Measurements from ENCODE around the gene ZNF136. TPM values are rescaled to one million over a fixed set of nuclear protein-coding genes. Genes with fewer than 3 reads are reported as not detected.

ZNF136 gene
- total and polyA plus RNA-seq, 9 of the 15 experiments (the other 6 are each of a cell fraction or from before 2014, with no cell fraction given) = 1.0 to 5.3 (median 3.1) TPM

GRCh38 chr19:12162882-12163806 lies at the start of gene ZNF136 (continued):
- TF ChIP-seq BCLAF1 (IDR thresholded peaks at IDR 0.05; ENCODE audit: borderline replicate concordance in 1 of 2, control insufficient read depth in 1 of 2, low read depth in 2 of 2, low read length in 1 of 2) (no peak), NFRKB (IDR thresholded peaks at IDR 0.05; ENCODE audit: low read depth) (no peak), TAF1 (IDR thresholded peaks at IDR 0.05; ENCODE audit: control insufficient read depth, extremely low read depth, insufficient read depth, low read length, severe bottlenecking) (peak; percentile 57), ZBTB1 (CRISPR knock-in tag; IDR thresholded peaks at IDR 0.05; ENCODE audit: borderline replicate concordance, low read depth) (no peak), CTBP1 (IDR thresholded peaks at IDR 0.05; ENCODE audit: borderline replicate concordance) (0 out of 2 replicates have a peak, but pooled peaks have one; percentile 35), FOS (IDR thresholded peaks at IDR 0.05; ENCODE audit: extremely low read depth, insufficient read length) (peak; percentile 20)
- TF ChIP-seq, protein P1, sequence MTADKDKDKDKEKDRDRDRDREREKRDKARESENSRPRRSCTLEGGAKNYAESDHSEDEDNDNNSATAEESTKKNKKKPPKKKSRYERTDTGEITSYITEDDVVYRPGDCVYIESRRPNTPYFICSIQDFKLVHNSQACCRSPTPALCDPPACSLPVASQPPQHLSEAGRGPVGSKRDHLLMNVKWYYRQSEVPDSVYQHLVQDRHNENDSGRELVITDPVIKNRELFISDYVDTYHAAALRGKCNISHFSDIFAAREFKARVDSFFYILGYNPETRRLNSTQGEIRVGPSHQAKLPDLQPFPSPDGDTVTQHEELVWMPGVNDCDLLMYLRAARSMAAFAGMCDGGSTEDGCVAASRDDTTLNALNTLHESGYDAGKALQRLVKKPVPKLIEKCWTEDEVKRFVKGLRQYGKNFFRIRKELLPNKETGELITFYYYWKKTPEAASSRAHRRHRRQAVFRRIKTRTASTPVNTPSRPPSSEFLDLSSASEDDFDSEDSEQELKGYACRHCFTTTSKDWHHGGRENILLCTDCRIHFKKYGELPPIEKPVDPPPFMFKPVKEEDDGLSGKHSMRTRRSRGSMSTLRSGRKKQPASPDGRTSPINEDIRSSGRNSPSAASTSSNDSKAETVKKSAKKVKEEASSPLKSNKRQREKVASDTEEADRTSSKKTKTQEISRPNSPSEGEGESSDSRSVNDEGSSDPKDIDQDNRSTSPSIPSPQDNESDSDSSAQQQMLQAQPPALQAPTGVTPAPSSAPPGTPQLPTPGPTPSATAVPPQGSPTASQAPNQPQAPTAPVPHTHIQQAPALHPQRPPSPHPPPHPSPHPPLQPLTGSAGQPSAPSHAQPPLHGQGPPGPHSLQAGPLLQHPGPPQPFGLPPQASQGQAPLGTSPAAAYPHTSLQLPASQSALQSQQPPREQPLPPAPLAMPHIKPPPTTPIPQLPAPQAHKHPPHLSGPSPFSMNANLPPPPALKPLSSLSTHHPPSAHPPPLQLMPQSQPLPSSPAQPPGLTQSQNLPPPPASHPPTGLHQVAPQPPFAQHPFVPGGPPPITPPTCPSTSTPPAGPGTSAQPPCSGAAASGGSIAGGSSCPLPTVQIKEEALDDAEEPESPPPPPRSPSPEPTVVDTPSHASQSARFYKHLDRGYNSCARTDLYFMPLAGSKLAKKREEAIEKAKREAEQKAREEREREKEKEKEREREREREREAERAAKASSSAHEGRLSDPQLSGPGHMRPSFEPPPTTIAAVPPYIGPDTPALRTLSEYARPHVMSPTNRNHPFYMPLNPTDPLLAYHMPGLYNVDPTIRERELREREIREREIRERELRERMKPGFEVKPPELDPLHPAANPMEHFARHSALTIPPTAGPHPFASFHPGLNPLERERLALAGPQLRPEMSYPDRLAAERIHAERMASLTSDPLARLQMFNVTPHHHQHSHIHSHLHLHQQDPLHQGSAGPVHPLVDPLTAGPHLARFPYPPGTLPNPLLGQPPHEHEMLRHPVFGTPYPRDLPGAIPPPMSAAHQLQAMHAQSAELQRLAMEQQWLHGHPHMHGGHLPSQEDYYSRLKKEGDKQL (CRISPR knock-in tag; IDR thresholded peaks at IDR 0.05; ENCODE audit: borderline replicate concordance) = no peak
- TF ChIP-seq, protein P2, sequence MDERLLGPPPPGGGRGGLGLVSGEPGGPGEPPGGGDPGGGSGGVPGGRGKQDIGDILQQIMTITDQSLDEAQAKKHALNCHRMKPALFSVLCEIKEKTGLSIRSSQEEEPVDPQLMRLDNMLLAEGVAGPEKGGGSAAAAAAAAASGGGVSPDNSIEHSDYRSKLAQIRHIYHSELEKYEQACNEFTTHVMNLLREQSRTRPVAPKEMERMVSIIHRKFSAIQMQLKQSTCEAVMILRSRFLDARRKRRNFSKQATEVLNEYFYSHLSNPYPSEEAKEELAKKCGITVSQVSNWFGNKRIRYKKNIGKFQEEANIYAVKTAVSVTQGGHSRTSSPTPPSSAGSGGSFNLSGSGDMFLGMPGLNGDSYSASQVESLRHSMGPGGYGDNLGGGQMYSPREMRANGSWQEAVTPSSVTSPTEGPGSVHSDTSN (CRISPR knock-in tag; IDR thresholded peaks at IDR 0.05; ENCODE audit: low read depth) = no peak
- TF ChIP-seq, protein P2 (tag; conservative IDR thresholded peaks at IDR 0.05; ENCODE audit: low read depth) = peak; percentile 79; the same call in 1 of the 2 replicates
- TF ChIP-seq, protein P3, sequence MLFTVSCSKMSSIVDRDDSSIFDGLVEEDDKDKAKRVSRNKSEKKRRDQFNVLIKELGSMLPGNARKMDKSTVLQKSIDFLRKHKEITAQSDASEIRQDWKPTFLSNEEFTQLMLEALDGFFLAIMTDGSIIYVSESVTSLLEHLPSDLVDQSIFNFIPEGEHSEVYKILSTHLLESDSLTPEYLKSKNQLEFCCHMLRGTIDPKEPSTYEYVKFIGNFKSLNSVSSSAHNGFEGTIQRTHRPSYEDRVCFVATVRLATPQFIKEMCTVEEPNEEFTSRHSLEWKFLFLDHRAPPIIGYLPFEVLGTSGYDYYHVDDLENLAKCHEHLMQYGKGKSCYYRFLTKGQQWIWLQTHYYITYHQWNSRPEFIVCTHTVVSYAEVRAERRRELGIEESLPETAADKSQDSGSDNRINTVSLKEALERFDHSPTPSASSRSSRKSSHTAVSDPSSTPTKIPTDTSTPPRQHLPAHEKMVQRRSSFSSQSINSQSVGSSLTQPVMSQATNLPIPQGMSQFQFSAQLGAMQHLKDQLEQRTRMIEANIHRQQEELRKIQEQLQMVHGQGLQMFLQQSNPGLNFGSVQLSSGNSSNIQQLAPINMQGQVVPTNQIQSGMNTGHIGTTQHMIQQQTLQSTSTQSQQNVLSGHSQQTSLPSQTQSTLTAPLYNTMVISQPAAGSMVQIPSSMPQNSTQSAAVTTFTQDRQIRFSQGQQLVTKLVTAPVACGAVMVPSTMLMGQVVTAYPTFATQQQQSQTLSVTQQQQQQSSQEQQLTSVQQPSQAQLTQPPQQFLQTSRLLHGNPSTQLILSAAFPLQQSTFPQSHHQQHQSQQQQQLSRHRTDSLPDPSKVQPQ (CRISPR knock-in tag; IDR thresholded peaks at IDR 0.05; ENCODE audit: borderline replicate concordance) = no peak

Measured in K562 (cell line).